Right atrium auricular region (tissue), 2 donors: ENCODE measurements around the gene SCG5. TPM values are rescaled to one million over a fixed set of nuclear protein-coding genes. Genes with fewer than 3 reads are reported as not detected.

Source experiments
- DNase-seq: peaks from one replicate; pipeline ENCODE4 v3.0.0-alpha.2; 2019; ENCODE audit warnings: low spot score
- H3K27ac ChIP-seq, 2 donors: fragments of 200-600 bp; sonication (generic); 1 replicate in 1 of 2; 2 replicates in 1 of 2; pipeline ENCODE4 v1.5.1; 2016 to 2019
- H3K27me3 ChIP-seq, 2 donors: fragments of 200-600 bp; sonication (generic); one replicate each; pipeline versions ENCODE4 v1.5.1 to v1.6.0; 2017 to 2019
- H3K36me3 ChIP-seq: fragments of 200-600 bp; sonication (generic); one replicate; pipeline ENCODE4 v1.5.1; 2016
- H3K4me1 ChIP-seq, 2 donors: fragments of 200-600 bp; sonication (generic); one replicate each; pipeline versions ENCODE4 v1.5.1 to v1.6.0; 2017 to 2019
- H3K4me3 ChIP-seq, 2 donors: fragments of 200-600 bp; sonication (generic); 1 replicate in 1 of 2; 2 replicates in 1 of 2; pipeline ENCODE4 v1.5.1; 2017 to 2019; ENCODE audit warnings: mild to moderate bottlenecking in 1 of 2, moderate library complexity in 1 of 2
- H3K9me3 ChIP-seq, 2 donors: fragments of 200-600 bp; sonication (generic); one replicate each; pipeline ENCODE4 v1.5.1; 2019
- CTCF ChIP-seq, 2 donors: fragments of 200-600 bp; sonication (generic); IDR thresholded peaks; one replicate each; pipeline ENCODE4 v1.5.1; 2019; ENCODE audit warnings: antibody characterized with exemption in 2 of 2
- total RNA-seq, 2 donors: library from RNA; depleted of rRNA; stranded (reverse); fragments of >200 nt; gene quantifications; one replicate each; pipeline ENCODE4 v1.1.0, GENCODE V29; 2016

Gene SCG5
- total RNA-seq, 2 donors from 2014 or later: 0.90 TPM; not detected in 1

GRCh38 chr15:32674681-32675080 is 33.2 kb downstream of the SCG5 start:
- no peak overlapping the region for H3K4me3 ChIP-seq
- no peak for TF ChIP-seq CTCF (IDR thresholded peaks at IDR 0.05)
- H3K27me3 ChIP-seq: no peaks in the 10 kb centered on the region
- no peak overlapping the region for H3K27ac ChIP-seq
- H3K36me3 ChIP-seq: no peaks in the 10 kb centered on the region
- H3K4me1 ChIP-seq: no peaks in the 10 kb centered on the region
- no peak for DNase-seq
- H3K9me3 ChIP-seq: no peaks in the 10 kb centered on the region

DNA sequence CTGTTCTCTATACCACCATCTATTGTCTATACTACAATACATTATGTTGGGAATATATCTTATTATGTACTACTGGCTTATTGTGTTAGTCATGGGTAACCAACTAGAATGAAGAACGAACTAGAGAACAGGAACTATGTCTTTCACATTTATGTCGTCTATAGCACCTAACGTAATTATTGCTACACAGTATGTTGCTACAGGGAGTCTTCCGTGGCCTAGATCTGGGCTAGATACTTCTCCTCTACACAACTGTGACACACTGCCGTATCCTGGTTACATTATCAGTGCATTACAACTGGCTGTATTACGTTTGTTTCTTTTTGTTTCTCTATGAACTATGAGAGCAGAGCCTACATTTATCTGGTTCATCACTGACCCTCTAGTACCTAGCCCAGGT is 34.0 kb downstream of the SCG5 start:
- Histone ChIP-seq H3K4me3 (no peak overlapping the region), H3K4me1 (no peaks in the 10 kb centered on the region), H3K36me3 (no peaks in the 10 kb centered on the region), H3K9me3 (no peaks in the 10 kb centered on the region), H3K27me3 (no peaks in the 10 kb centered on the region), H3K27ac (no peak overlapping the region)
- TF ChIP-seq CTCF (IDR thresholded peaks at IDR 0.05): no peak
- DNase-seq: no peak

GRCh38 chr15:32676169-32676568 is 34.7 kb downstream of the SCG5 start:
- no peaks in the 10 kb centered on the region for H3K27me3 ChIP-seq
- H3K4me1 ChIP-seq: no peaks in the 10 kb centered on the region
- H3K27ac ChIP-seq: no peak overlapping the region
- H3K36me3 ChIP-seq: no peaks in the 10 kb centered on the region
- no peak for TF ChIP-seq CTCF (IDR thresholded peaks at IDR 0.05)
- no peak for DNase-seq
- H3K4me3 ChIP-seq: no peak overlapping the region
- H3K9me3 ChIP-seq: no peaks in the 10 kb centered on the region

DNA sequence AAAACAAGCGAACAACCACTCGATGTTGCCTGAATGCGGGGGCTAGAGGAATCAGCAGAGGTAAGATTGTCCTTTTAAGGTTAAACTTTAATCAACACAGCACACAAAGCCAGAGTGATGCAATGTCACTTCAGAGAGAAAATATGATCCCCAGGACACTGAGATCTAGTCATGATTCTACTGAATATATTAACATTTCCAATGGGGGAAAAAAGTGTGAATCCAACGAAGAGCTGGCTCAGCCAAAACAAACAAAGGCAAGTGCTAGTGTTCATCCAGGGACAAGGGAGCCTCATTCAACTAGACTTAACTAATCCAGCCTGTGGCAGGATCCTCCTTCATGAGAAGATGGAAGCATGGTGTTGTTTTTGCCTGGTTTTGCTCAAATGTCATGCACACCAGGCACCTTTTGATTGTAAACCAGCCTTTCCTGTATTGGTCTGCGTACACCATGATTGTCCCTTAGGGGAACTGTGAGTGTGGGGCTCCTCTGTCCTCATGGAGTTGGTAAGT is 35.8 kb downstream of the SCG5 start:
- H3K9me3 ChIP-seq: no peaks in the 10 kb centered on the region
- no peaks in the 10 kb centered on the region for H3K36me3 ChIP-seq
- no peak overlapping the region for H3K4me3 ChIP-seq
- no peaks in the 10 kb centered on the region for H3K4me1 ChIP-seq
- no peak overlapping the region for H3K27ac ChIP-seq
- H3K27me3 ChIP-seq: no peaks in the 10 kb centered on the region
- DNase-seq: no peak
- TF ChIP-seq CTCF (IDR thresholded peaks at IDR 0.05): no peak

GRCh38 chr15:32679298-32679690 is 37.8 kb downstream of the SCG5 start:
- H3K9me3 ChIP-seq: no peaks in the 10 kb centered on the region
- no peaks in the 10 kb centered on the region for H3K4me1 ChIP-seq
- no peak overlapping the region for H3K27ac ChIP-seq
- no peak for TF ChIP-seq CTCF (IDR thresholded peaks at IDR 0.05)
- no peaks in the 10 kb centered on the region for H3K36me3 ChIP-seq
- no peak for DNase-seq
- H3K27me3 ChIP-seq: no peaks in the 10 kb centered on the region
- no peak overlapping the region for H3K4me3 ChIP-seq

DNA sequence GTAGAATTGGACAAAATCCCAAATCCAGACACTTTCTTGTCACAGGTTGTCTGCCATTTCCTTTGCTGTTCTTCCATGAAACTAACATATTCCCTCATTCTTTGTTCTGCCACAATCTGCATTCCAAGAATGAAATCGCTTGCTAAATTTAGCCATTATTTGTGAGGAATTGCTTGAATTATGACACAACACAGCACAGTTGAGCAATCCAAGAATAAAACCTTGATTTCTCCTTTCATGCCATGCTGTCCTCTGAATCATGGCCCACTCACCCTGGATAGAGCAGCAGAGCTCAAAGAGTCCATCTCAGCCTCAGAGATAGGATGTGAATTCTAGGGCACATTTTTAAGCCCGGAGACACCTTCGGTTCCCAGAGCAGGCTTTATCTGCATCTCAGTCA is 41.1 kb downstream of the SCG5 start:
- Histone ChIP-seq H3K27me3 (no peaks in the 10 kb centered on the region), H3K9me3 (no peaks in the 10 kb centered on the region), H3K27ac (no peak overlapping the region), H3K36me3 (no peaks in the 10 kb centered on the region), H3K4me3 (no peak overlapping the region), H3K4me1 (no peaks in the 10 kb centered on the region)
- TF ChIP-seq CTCF (IDR thresholded peaks at IDR 0.05): no peak
- no peak for DNase-seq
